ENCODE results near the gene DPM2.

DPM2 gene

DNA sequence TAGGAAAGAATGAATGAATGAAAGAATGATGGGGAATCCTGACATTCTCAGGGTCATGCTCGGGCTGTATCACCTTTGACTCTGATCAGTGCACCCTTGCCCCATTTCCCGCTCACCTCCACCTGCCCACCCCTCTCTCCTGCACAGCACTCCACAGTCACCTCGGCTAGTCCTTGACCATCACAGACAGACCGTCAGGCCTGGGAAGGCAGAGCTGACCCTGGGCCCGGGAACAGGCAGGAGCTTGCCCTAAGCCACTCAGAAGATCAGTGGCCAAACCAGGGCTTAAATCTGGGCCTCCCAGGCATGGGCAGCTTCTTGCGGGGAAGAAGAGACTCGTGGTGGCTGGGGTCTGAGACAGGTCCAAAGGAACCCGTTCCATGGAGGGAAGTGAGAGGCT, 41.8 kb downstream of the DPM2 start:
- no peak for DNase-seq

- no peak for DNase-seq
Observed at GRCh38 chr9:127893392-127893791, 44.3 kb downstream of the DPM2 start.

DNA sequence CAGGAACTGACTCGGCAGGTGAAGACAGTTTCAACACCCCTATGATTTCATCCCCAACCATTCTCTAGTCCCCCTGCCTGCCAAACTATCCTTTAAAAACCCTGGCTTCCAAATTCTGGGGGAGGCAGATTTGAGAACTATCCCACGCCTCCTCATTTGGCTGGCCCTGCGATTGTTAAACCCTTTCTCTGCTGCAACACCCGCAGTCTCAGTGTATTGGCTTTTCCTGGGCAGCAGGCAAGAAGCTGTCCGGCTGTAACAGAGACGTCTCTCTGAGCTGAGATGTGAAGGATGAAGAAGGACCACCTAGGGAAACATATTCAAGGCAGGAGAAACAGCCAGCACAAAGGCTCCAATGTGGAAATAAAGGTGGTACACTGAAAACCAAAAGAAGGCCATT, 44.8 kb downstream of the DPM2 start:
- DNase-seq, result no peak

DNA sequence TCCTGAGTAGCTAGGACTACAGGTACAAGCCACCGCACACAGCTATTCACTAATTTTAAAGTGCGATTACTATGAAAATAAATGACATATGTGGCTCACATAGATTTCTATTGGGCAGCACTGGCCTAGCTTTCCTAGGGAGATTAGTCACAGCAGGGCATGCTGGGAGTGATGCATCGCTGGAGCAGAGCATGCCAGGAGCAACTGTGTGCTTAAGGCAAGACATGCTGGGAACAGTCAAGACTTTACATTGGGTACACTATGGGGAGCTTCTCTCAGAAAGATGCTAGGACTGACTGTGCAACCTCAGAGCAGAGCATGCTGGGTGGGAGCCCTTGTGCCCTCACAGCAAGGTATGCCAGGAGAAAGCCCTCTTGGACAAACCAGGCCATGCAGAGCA, 47.6 kb downstream of the DPM2 start:
- DNase-seq, result no peak

GRCh38 chr9:127887792-127888191, 49.9 kb downstream of the DPM2 start:
- DNase-seq, result no peak

DNA sequence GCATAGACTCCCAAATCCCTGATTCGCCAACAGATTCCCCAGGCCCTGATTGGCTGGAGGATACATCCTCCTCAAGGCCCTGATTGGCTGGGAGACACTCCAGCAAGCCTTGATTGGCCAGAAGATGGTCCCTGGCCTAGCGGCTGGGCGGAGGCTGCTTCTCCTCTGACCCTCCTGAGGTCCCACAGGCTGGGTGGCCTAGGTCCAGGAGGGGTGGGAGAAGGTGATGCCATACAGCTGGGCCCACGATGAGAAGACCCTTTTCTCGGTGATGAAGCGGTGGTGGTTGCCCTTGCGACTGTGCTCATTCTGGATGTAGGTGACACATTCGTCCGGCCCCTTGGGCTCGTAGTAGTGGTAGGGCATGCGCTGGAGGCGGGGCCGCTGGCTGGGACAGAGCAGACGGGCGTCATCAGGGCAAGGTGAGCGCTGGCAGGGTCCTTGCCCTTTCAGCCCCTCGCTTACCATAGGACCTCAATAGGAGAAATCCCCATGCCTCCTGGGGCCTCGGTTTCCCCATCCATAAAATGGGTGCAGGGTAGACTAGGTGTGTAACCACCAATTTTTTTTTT, 51.2 kb downstream of the DPM2 start:
- DNase-seq, result no peak

GRCh38 chr9:127885508-127886281, 52.0 kb downstream of the DPM2 start:
- no peak for DNase-seq
